WERI-Rb-1 (cell line): ENCODE measurements around the gene BRAF.
A peak's percentile ranks its signal among the peaks of the same experiment; 100 is the strongest.
"Not testable (repeated sequence)": the region's sequence is repeated elsewhere in the genome, so short reads cannot be mapped to it uniquely, and the experiment has no call there.

ENCODE experiments used
- DNase-seq: peaks from one replicate; pipeline ENCODE4 v3.0.0-alpha.2; 2020
- H3K27ac ChIP-seq: fragments of 250-450 bp; sonication (Bioruptor Pico); 2 replicates; pipeline ENCODE4 v1.5.1; 2020; ENCODE audit warnings: mild to moderate bottlenecking, moderate library complexity
- H3K27me3 ChIP-seq: fragments of 250-450 bp; sonication (Bioruptor Pico); 2 replicates; pipeline ENCODE4 v1.5.1; 2021; ENCODE audit warnings: mild to moderate bottlenecking, low read depth, moderate library complexity; ENCODE audit not compliant: insufficient read depth, severe bottlenecking
- H3K36me3 ChIP-seq: fragments of 250-450 bp; sonication (Bioruptor Pico); 2 replicates; pipeline ENCODE4 v1.5.1; 2020; ENCODE audit warnings: mild to moderate bottlenecking, moderate library complexity
- H3K4me3 ChIP-seq: 2 replicates; pipeline ENCODE4 v1.5.1; 2011; ENCODE audit warnings: low read depth, mild to moderate bottlenecking, control low read depth, low read length
- H3K9me3 ChIP-seq: fragments of 250-450 bp; sonication (Bioruptor Pico); 2 replicates; pipeline ENCODE4 v1.5.1; 2021; ENCODE audit warnings: mild to moderate bottlenecking, moderate library complexity; ENCODE audit not compliant: severe bottlenecking
- TF ChIP-seq, protein P1 (sequence below): IDR thresholded peaks from 2 replicates; pipeline ENCODE4 v1.5.1; 2011; ENCODE audit warnings: low read depth, mild to moderate bottlenecking, control low read depth, inconsistent platforms, low read length

Gene BRAF

DNA sequence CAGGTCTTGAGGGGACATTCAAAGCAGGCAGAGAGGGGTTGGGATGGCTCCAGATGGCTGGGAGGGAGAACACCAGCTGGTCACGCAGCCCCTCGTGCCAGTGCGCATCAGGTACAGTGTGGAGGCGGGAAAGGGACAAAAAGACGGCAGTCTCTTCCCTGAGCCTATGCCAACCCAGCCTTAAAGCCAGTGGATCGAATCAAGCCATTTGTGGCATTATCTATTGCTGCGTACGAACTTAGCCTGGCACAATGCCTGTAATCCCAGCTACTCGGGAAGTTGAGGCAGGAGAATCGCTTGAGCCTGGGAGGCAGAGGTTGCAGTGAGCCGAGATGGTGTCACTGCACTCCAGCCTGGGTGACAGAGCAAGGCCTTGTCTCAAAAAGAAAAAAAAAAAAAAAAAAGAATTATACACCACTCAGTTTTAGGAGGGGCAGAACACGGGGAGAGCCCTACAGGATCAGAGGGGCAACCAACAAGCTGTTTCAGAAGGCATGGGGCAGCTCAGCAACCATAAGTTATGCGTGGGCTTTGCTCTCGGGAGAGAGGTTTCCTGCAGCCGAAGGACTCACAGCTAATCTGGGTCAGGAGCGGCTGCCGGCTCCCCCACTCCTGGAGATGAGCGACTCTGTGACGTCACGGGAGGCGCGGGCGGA is 228.6 kb downstream of the BRAF start:
- Histone ChIP-seq H3K9me3 (no peaks in the 10 kb centered on the region), H3K27ac (peak overlapping the region; percentile 97), H3K36me3 (peaks cover 36% of the 10 kb centered on the region), H3K27me3 (no peaks in the 10 kb centered on the region), H3K4me3 (peak overlapping the region; percentile 82)
- TF ChIP-seq, protein P1, sequence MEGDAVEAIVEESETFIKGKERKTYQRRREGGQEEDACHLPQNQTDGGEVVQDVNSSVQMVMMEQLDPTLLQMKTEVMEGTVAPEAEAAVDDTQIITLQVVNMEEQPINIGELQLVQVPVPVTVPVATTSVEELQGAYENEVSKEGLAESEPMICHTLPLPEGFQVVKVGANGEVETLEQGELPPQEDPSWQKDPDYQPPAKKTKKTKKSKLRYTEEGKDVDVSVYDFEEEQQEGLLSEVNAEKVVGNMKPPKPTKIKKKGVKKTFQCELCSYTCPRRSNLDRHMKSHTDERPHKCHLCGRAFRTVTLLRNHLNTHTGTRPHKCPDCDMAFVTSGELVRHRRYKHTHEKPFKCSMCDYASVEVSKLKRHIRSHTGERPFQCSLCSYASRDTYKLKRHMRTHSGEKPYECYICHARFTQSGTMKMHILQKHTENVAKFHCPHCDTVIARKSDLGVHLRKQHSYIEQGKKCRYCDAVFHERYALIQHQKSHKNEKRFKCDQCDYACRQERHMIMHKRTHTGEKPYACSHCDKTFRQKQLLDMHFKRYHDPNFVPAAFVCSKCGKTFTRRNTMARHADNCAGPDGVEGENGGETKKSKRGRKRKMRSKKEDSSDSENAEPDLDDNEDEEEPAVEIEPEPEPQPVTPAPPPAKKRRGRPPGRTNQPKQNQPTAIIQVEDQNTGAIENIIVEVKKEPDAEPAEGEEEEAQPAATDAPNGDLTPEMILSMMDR = no peak
- DNase-seq = peak; percentile 97

GRCh38 chr7:140695381-140695780 is 229.3 kb downstream of the BRAF start:
- no peak overlapping the region for H3K4me3 ChIP-seq
- peaks cover 36% of the 10 kb centered on the region for H3K36me3 ChIP-seq
- H3K27me3 ChIP-seq = no peaks in the 10 kb centered on the region
- DNase-seq = no peak
- peak overlapping the region; percentile 97 for H3K27ac ChIP-seq
- H3K9me3 ChIP-seq = no peaks in the 10 kb centered on the region
- TF ChIP-seq, protein P1 = no peak

DNA sequence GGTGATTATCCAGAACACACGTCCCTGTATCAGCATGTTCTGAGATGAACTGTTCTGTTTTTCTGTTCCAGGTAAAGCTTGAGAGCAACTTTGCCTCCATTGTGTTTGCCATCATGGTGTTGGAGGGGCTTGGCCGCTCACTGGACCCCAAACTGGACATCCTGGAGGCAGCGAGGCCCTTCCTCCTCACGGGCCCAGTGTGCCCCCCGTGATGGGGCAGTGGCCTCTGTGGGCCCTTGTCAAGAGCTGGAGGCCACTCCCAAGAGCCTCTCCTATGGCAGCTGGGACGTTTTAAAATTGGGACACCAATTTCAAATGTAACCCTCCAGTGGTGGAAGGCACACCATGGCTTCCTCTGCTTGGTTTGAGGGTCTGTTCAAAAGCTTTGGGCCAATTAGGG is 230.1 kb downstream of the BRAF start:
- Histone ChIP-seq H3K9me3 (no peaks in the 10 kb centered on the region), H3K27me3 (no peaks in the 10 kb centered on the region), H3K27ac (no peak overlapping the region), H3K4me3 (no peak overlapping the region), H3K36me3 (peaks cover 40% of the 10 kb centered on the region)
- TF ChIP-seq, protein P1 = no peak
- no peak for DNase-seq

- DNase-seq, H3K27me3 ChIP-seq, H3K9me3 ChIP-seq, H3K4me3 ChIP-seq, H3K27ac ChIP-seq: not testable (repeated sequence)
- H3K36me3 ChIP-seq = peaks cover 38% of the 10 kb centered on the region
These were observed 230.9 kb downstream of the BRAF start for GRCh38 chr7:140693849-140694248.

GRCh38 chr7:140691376-140692045 is 233.2 kb downstream of the BRAF start:
- no peaks in the 10 kb centered on the region for H3K9me3 ChIP-seq
- H3K36me3 ChIP-seq = peaks cover 49% of the 10 kb centered on the region
- no peaks in the 10 kb centered on the region for H3K27me3 ChIP-seq
- TF ChIP-seq, protein P1 = peak; percentile 6; the same call in 1 of the 2 replicates
- no peak for DNase-seq
- no peak overlapping the region for H3K27ac ChIP-seq
- H3K4me3 ChIP-seq = no peak overlapping the region

GRCh38 chr7:140689199-140690152 is 235.3 kb downstream of the BRAF start:
- Histone ChIP-seq H3K9me3 (no peaks in the 10 kb centered on the region), H3K27ac (no peak overlapping the region), H3K36me3 (peaks cover 43% of the 10 kb centered on the region), H3K27me3 (no peaks in the 10 kb centered on the region), H3K4me3 (no peak overlapping the region)
- DNase-seq = no peak
- TF ChIP-seq, protein P1 = no peak
